HG02759 (cell line): ENCODE measurements around the gene TMEM209.

Experiments
- ATAC-seq: cut with Tn5 transposase; IDR thresholded peaks from one replicate; pipeline ENCODE4 v1.9.1; 2021; ENCODE audit warnings: mild to moderate bottlenecking, moderate library complexity; ENCODE audit not compliant: unreplicated experiment

TMEM209 gene

GRCh38 chr7:130144312-130145171 is 60.7 kb downstream of the TMEM209 start:
- ATAC-seq, result no peak

- ATAC-seq, result no peak
These were observed 61.3 kb downstream of the TMEM209 start for GRCh38 chr7:130143986-130144311.

- no peak for ATAC-seq
These were observed 61.9 kb downstream of the TMEM209 start for GRCh38 chr7:130143334-130143732.

- no peak for ATAC-seq
These were observed 62.4 kb downstream of the TMEM209 start for GRCh38 chr7:130142654-130143333.

GRCh38 chr7:130141884-130142653 is 63.1 kb downstream of the TMEM209 start:
- ATAC-seq, result no peak

GRCh38 chr7:130141161-130141883 is 63.9 kb downstream of the TMEM209 start:
- peak; percentile 75 for ATAC-seq

GRCh38 chr7:130140551-130141160 is 64.5 kb downstream of the TMEM209 start:
- ATAC-seq, result no peak

GRCh38 chr7:130139193-130139960 is 65.8 kb downstream of the TMEM209 start:
- ATAC-seq, result no peak

- no peak for ATAC-seq
These were observed 68.0 kb downstream of the TMEM209 start for GRCh38 chr7:130137207-130137606.

- no peak for ATAC-seq
These were observed 68.5 kb downstream of the TMEM209 start for GRCh38 chr7:130136579-130137167.

- no peak for ATAC-seq
These were observed 69.7 kb downstream of the TMEM209 start for GRCh38 chr7:130135208-130136205.

- ATAC-seq, result no peak
These were observed 70.5 kb downstream of the TMEM209 start for GRCh38 chr7:130134726-130135125.

- ATAC-seq, result no peak
These were observed 71.0 kb downstream of the TMEM209 start for GRCh38 chr7:130134106-130134636.

- no peak for ATAC-seq
These were observed 72.0 kb downstream of the TMEM209 start for GRCh38 chr7:130133029-130133782.

GRCh38 chr7:130131964-130132875 is 73.0 kb downstream of the TMEM209 start:
- no peak for ATAC-seq

GRCh38 chr7:130131191-130131834 is 73.9 kb downstream of the TMEM209 start:
- ATAC-seq, result no peak
